HG03108 (cell line): Measurements from ENCODE around the gene TM9SF3.

Experiments used
- ATAC-seq: cut with Tn5 transposase; IDR thresholded peaks from one replicate; pipeline ENCODE4 v1.9.1; 2021; ENCODE audit warnings: moderate library complexity; ENCODE audit not compliant: unreplicated experiment

Gene TM9SF3

DNA sequence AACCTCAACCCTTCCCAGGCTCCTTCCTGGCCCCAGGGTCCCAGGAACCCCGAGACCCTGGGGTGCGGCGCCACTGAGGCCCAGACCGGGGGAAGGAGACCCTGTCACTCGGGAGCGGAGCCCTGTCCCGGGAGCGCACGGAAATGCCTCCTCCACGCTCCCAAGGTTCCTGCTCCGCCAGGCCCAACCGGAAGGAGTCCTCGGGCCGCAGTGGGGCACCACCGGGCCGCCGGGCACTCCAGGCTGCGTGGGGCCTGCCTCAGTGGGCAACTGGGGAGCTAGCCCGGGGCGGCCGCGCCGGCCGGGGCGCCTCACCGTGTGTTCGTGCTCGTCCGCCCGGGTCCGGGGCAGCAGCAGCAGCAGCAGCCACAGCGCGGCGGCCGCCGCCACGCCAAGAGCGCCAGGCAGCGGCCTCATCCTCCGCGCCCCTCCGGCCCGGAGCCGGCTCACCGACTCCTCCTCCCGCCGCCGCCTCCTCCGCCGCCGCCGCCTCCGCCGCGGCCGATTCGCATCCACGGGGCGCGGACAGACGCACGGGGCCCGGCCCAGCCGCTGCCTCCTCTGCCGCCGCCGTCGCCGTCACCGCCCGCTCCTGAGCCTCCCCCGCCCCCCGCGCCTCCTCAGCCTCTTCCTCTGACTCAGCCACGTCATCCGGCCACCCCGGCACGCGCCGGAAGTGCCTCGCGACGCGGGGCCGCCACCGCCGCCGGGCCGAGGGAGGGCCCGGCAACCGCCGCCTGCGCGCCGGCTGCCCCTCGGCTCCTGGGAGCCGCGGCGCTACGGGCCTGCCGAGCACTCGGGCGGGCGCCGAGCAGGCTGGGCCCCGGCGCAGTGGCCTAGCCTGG is at the start of gene TM9SF3:
TM9SF3 (minus strand) TSS at position 594 of the 845 bp plus-strand sequence; CDS start at position 417, 177 bp downstream.
- peak; percentile 71 for ATAC-seq

DNA sequence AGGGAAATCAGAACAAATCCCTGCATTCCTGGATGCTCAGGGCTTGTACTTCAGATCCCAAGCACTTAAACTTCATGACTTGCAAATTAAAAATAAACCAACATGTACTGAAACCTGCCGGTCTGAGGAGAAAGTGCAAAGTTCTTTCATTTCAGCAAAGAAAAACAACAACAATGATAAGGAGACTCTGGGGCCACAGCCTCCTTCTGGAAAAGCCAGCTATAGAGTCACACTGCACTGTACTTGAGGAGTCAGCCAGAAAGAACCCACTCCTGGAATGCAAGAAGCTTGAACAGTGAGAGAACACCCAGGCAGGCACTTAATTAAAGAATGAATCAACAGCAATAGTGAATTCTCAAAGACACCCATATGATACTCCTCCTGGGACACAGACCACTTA is 49.7 kb upstream of the TM9SF3 start:
- no peak for ATAC-seq

DNA sequence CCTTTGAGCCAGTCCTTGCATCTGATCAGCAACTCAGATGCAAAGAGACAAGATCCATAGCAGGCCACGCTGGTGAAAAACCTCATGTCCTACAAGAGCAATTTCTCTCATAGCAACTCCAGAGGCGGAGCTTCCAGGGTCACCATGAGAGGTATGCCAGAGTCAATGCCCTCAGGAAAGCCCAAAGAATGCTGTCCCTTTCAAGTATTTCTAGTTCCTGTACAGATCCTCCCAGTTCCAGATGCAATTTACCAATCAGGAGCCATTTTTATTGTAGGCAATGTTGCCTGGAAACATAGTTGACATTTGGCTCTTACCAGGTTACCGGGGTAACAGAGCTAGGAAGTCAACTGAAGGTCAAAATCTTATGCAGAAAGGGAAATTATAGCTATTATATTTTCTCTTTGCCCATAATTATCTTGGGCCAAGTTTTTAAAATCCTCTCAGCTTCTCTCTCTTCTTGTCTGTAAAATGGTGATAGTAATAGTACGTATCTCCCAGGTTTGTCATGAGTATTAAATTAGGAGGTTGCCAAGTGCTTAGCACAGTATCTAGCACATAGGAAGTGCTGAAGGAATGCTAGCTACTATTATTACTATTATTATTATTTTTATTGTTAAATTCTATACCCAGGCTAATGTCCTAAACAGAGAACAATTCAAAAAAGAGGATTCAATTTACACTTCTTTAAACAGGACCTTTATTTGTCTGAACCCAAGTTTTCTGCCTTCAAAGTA is 46.3 kb upstream of the TM9SF3 start:
- ATAC-seq = no peak

DNA sequence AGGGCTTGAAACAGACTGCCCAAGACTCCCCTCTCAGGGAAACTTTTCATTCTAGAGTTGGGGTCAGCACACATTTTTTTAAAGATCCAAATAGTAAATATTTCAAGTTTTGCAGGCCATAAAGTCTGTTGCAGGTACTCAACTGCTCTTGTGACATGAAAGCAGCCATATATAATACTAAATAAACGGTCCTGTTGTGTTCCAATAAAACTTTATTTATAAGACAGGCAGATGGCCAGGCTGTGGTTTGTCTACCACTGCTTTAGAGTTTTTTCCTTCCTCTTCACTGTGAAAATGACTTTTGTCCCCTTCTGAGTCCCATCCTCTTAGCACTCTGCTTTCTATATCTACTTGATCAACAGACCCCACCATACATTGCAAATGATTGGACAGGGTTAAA is 40.5 kb upstream of the TM9SF3 start:
- no peak for ATAC-seq

DNA sequence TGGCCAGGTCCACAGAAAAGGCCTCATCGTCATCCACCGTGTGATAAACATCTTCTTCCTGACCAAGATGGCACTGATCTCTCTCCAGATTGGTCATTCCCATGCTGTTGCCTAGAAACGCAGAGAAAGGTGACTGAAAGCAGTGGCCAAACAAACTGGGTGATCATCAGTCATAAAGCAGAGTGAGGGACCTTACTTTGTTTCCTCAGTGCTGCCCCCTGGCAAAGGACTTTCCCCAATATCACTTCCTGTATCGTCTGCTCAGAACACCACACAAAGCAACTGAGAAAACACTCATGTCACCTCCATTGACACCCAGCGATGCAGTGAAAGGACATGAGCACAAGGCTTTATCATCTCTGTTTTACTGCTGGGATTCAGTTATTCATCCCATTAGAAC is 40.0 kb upstream of the TM9SF3 start:
- ATAC-seq = no peak

DNA sequence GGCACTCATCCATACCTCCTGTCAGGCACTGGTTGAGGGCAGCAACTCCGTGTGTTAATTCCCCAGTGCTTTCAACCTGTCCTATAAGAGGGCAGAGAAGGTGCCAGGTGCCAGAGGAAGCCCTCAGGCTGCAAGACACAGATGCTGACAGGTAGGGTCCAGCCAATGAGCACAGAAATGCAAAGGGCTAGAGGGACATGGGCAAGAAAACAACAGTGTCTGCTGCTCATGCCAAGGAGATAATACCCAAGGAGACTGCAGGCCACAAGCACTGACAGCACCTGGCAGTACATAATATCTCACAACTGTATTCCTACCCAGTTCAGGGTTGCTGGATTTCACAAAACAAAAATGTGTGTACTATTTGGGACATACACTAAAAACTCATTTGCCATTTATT is 38.4 kb upstream of the TM9SF3 start:
- no peak for ATAC-seq

DNA sequence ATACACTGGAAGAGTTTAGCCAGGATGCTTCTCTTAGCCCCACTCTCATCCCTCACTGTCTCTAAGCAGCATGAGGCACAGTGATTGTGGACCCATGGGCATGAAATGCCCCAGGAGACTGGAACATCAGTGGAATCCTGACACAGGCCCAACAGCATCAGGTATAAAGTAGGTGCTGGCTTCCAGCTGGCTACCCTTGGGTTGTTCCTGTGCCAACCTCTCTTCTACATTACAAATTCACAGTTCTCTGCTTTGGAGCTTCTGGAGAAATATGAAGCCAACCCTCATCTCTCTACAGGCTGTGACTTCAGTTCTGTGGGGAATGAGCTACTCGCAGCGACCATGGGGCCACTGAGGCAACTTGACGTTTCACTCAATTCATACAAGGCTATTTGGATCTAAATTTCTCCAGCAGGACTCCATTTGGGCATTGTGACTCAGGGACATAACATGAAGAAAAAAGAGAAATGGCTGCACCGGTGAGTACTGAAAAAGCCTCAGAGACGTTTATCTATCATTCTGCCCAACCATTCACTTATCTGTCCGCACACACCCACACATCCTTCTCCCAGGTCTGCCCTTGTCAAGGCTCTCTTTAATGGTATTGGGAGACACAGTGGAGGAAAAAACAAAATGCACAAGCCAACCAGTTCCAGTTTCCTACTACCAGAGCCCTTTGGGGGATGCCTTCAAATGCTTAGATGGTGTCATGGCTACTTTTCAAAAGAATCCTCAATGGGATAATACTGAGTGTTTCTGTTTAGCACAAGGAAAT is 35.4 kb upstream of the TM9SF3 start:
- no peak for ATAC-seq

DNA sequence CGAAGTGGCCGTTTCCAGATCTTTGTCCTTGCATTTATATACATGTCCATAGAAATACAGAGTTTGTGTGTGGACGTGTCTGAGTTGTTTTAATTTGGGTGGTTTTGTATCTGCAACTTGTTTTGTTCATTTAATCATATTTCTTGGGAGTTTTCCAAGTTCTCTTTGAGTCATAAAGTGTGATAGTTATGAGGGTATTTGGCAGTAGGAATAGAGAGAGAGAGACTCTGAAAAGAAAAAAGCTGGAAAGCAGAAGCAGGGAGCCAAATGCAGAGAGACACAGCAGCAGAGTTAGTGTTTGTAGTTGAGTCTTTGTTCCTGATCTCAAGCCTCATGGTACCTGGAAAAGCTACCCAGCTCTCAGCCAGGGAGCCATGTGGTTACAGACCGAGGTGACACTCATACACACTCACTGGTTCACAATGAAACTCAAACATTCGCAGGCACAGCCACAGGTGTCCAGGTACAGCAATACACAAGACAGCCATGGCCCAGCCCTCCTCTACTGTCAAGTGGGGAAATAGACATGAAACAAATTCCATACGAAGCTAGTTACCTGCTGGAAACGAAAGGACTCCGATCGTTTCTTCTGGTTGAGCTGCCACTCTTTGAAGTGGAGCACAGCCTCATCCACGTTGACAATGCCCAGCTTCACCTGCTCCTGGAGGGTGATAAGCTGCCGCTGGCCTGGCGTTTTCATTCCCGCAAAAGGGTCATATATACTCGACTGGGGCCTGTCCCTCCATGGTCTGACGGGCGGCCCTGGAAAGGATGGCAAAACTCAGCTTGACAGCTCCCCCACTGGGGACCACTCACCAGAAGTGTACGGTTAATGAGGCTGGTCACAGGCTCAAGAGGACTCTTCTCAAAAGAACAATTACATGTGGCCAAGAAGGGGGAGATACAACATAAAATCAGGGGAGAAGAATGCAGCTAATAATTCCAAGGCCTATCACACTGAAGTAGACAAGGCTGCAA is 33.3 kb upstream of the TM9SF3 start:
- no peak for ATAC-seq

DNA sequence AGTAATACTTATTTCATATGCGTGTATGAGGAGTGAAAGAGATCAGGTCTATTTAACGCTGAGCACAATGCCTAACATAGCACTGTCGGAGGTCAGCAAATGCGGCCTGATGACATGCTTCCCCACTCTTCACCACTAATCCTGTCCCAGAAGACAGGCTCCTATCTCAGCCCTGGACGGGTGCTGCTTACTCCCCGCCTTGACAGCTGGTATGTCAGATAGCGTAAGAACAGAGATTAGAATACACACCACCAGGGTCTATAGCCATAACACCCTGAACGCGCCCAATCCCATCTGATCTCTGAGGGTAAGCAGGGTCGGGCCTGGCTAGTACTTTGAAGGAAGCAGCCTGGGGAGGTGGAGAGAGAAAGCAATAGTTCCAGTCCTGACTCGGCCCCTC is 32.3 kb upstream of the TM9SF3 start:
- no peak for ATAC-seq

DNA sequence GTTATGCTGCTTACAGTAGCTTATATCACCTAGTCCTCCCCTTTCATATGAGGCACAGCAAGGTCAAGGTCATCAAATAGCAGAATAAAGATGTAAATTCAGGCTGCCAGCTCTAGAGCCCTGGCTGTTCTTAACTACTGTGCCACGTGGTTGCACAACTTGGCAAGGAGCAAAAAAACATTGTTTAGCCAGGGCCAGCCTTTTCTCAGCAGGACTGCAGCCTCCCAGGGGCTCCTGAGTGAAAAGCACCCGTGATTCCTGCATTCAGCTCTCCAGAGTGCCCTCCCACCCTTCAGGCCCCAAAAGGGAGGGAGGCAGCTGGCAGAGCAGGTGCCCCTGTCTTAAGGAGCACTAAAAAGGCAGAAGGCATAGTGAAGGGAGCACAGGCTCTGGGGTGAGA is 31.8 kb upstream of the TM9SF3 start:
- no peak for ATAC-seq

DNA sequence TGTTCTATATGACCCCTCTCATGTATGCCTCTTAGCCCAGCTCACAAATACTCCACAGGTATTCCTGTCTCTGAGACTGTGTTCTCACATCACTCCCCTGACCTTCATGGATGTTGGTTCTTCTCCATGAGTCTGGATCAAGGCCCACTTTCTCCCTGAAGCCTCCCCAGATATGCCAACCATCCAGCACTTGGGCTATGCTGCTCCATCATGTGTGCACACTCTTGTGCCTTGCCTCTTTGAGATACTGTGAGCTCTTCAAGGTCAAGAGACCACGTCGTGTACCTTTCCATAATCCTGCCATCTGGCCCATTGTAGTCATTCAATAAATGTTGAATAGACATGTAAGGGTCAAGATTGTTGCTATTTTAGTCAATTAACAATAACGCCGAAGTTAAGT is 30.1 kb upstream of the TM9SF3 start:
- ATAC-seq = no peak

DNA sequence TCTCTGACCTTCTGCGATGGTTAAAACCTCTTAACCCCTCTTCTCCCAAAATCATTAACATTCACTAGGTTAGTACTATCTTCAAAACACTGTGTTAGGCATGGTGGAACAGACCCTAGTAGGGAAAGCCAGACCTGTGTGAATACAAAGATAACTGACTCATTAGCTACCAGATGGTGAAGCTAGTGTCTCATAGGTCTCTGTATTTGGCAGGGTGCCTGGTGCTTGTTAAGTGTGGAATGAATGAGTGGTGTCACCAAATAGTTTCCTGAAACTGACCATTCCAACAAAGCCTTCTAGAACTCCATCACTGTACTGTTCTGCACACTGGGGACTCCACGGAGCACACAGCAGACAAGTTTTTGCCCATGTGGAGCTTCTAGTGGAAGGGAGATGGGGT is 27.7 kb upstream of the TM9SF3 start:
- ATAC-seq = no peak

DNA sequence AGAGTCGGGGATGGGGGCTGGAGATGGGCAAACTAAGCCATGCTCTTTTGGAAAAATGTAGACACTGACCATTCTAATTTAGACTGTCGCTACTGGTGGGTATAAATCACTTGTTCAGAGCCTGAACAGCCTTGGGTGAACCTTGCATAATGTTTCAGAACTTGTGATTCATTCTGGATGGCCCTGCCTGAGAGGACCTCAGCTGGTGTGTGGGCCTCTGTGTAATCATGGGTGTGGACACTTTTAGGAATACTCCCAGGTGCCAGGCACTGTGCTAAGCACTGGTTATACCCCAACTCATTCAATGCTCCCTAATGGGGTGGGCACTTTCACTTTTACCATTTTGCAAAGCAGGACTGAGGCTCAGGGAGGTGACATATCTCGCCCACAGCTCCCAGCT is 26.8 kb upstream of the TM9SF3 start:
- ATAC-seq = no peak

DNA sequence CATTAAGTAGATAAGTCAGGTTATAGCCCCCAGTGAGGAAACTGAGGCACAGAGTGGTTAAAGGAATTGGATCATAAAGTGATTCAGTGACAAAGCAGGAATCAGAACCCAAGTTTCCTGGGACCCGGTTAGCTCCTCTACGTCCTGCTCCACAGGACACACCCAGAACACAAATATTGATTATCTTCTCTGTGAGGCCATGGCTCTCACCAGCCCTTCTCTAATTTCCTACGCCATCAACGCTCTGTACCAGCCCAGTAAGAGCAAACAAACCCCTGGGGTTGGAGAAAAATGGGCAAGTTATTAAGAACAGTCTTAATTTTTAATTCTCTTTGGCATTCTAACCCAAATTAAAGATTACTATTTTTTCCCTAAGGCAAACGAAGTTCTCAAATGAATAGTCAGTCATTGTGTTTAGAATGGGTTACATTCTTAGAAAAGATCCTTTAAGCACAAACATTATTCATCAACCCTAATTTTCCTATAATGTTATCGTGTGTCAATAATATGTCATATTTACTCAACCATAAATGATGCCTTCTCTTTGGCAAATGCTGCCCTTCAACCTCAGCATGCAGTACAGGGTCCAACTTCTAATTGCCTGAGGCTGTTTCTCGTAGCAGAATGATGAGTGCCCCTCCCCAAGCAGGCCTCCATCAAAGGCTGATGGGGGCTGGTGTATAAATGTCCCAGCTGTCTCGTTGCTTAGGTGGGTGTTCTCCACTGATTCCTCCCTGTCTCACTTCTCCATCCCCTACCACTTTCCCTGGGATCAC is 25.4 kb upstream of the TM9SF3 start:
- no peak for ATAC-seq

DNA sequence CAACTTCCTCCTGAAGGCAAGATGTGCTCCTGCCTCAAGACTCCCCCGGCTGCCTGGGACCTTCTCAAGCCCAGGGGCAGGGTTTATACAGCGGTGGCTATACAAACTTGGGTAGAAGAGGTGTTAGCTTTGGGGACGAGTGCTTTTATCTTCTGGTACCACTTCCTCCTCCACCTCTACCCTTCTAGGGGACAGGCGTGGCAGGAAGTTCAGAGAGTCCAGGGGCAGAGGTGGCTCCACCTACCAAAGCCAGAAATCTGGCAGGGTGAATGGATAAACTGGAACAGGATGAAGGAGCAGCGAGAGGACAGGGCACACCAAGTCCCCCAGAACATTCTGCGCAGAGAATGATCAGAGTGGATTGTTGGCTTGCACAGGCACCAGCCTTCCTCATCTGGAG is 24.0 kb upstream of the TM9SF3 start:
- ATAC-seq = no peak

DNA sequence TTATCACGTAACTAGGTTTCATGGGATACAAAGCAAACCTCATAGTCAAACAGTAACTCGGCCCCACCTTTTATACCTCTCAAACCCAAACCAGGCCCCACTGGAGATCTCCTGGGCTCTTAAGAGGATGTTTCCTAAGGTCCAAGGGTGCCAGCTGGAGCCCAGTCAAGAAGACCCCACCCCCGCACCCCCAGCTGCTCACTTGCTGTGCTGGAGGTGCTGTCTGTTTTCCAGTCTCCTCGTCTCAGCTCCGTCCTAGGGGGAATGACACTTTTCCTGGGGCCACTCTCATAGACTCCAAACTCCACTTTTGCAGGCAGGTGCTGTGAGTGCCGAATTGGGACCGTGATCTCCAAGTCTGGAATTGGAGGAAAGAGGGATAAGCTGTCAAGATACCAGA is 22.7 kb upstream of the TM9SF3 start:
- ATAC-seq = no peak

DNA sequence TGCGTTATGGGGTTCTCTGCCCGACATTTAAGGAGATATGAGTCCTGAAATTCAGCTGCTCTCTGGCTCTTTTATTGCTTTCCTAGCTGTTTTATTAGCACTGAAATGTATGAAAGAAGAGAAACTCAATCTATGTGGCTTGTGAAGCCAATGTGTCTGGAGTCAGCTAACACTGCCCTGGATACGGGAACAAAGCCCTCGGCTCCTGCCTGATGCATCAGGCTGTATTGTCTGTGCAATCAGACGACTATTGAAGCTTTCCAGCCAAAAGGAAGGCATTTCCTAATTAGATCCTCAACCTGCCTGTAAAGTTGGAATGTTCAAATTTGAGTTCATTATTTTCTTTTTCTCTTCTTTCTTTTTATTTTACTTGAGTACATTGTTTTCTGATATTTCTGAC is 22.0 kb upstream of the TM9SF3 start:
- ATAC-seq = no peak

DNA sequence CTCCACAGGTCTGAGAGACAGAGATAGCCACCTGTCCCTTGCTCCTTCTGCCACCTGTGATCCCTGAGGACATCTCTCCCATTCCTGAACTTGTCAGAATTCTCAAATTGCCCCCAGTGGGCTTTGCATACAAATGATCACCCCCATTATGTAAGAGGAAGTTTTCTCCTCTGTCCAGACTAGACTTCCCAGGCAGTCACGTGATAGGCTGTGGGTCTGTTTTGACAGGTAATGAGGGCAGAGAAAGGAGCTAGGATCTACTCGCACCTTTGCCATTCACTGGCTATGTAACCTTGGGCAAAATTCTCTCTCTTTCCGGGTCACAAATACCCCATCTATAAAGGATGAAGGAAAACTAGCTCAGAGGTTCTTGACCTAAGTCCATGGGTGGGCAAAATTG is 21.4 kb upstream of the TM9SF3 start:
- ATAC-seq = no peak

DNA sequence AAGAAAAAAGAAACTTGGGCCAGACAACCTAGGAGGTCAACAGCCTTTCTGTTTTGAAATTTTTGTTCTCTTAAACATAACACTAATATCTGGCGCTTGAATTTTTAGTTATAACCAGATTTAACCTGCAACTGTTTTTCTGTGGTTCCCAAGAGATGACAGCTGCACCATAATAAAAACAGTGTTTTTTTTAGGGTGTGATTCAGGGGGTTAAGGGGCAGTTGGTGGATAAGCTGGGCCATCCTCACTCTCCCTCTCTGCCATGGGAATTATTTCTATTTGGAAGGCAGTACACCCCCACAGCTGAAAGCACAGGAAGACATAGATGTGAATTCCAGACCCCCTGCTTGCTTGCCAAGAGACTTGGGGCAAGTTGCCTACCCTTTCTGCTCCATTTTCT is 20.1 kb upstream of the TM9SF3 start:
- ATAC-seq = no peak

DNA sequence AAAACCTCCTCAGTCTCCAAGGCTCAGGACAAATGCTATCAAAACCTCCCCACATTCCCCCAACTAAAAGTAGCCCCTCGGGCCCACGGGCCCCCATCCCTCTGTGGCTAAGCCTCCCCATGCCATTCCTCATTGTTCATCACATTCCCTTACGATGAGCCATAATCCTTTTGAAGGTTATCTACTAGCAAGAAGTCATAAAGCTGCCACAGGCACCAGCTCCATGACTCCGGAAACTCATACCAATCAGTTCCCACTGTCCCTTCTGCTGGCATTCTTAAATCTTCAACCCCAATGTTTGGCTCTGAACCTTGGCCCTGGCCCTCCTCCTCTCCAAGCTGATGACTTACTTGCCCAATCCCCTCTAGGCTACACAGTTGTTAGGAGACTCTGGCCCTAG is 19.4 kb upstream of the TM9SF3 start:
- no peak for ATAC-seq
